NB4 (cell line): ENCODE measurements around the gene TRAPPC10.

ENCODE experiments used
- CTCF ChIP-seq: IDR thresholded peaks from one replicate; pipeline ENCODE4 v1.5.1; 2012; ENCODE audit warnings: low read depth, low read length
- MAX ChIP-seq: IDR thresholded peaks from 2 replicates; pipeline ENCODE4 v1.6.1; 2011; ENCODE audit warnings: low read depth, low read length

GRCh38 chr21:44024257-44024656 is 12.1 kb downstream of the TRAPPC10 start:
- TF ChIP-seq CTCF (no peak), MAX (no peak)
